HUES64 (cell line): ENCODE results near the gene FXYD5.

Experiments used
- H3K27ac ChIP-seq: 2 replicates; pipeline ENCODE4 v1.7.0; 2013; ENCODE audit warnings: low read depth, low read length, inconsistent platforms
- H3K27me3 ChIP-seq: 2 replicates; pipeline ENCODE4 v1.6.1; 2013; ENCODE audit warnings: mild to moderate bottlenecking, low read length; ENCODE audit not compliant: insufficient read depth
- H3K36me3 ChIP-seq: 2 replicates; pipeline ENCODE4 v1.6.1; 2013; ENCODE audit warnings: mild to moderate bottlenecking, low read length; ENCODE audit not compliant: insufficient read depth
- H3K4me1 ChIP-seq: 2 replicates; pipeline ENCODE4 v1.6.1; 2013; ENCODE audit warnings: mild to moderate bottlenecking, low read length, moderate library complexity; ENCODE audit not compliant: insufficient read depth
- H3K4me3 ChIP-seq: 2 replicates; pipeline ENCODE4 v1.5.1; 2013; ENCODE audit warnings: mild to moderate bottlenecking, low read length, moderate library complexity
- H3K9ac ChIP-seq: 2 replicates; pipeline ENCODE4 v1.6.1; 2013; ENCODE audit warnings: mild to moderate bottlenecking, low read depth, low read length
- H3K9me3 ChIP-seq: 2 replicates; pipeline ENCODE4 v1.6.1; 2013; ENCODE audit warnings: low read depth, low read length; ENCODE audit not compliant: insufficient read depth
- WGBS: fragments of 150-250, 120-280 bp; methylation state at CpG from one replicate; pipeline ENCODE4 v1.1.7; 2013; ENCODE audit warnings: missing lambda C conversion rate; 5-methylcytosine and 5-hydroxymethylcytosine counted together

The FXYD5 gene

GRCh38 chr19:35130761-35131720 is 23.5 kb upstream of the FXYD5 start:
- no peak overlapping the region for H3K27ac ChIP-seq
- peaks cover 3% of the 10 kb centered on the region; the same call in 1 of the 2 replicates for H3K4me1 ChIP-seq
- 90% methylated on average over 31 of the region's 31 CpGs for WGBS
- no peak overlapping the region for H3K4me3 ChIP-seq
- no peaks in the 10 kb centered on the region for H3K9me3 ChIP-seq
- no peaks in the 10 kb centered on the region for H3K36me3 ChIP-seq
- H3K27me3 ChIP-seq, result no peaks in the 10 kb centered on the region
- H3K9ac ChIP-seq, result no peak overlapping the region

- no peaks in the 10 kb centered on the region for H3K36me3 ChIP-seq
- H3K9ac ChIP-seq, result no peak overlapping the region
- H3K4me3 ChIP-seq, result no peak overlapping the region
- H3K9me3 ChIP-seq, result no peaks in the 10 kb centered on the region
- peaks cover 3% of the 10 kb centered on the region; the same call in 1 of the 2 replicates for H3K4me1 ChIP-seq
- H3K27ac ChIP-seq, result no peak overlapping the region
- no peaks in the 10 kb centered on the region for H3K27me3 ChIP-seq
Observed at GRCh38 chr19:35132254-35132653, 22.3 kb upstream of the FXYD5 start.

- Histone ChIP-seq H3K36me3 (no peaks in the 10 kb centered on the region), H3K4me3 (no peak overlapping the region), H3K9ac (no peak overlapping the region), H3K9me3 (no peaks in the 10 kb centered on the region), H3K27me3 (no peaks in the 10 kb centered on the region), H3K27ac (no peak overlapping the region), H3K4me1 (peaks cover 3% of the 10 kb centered on the region; the same call in 1 of the 2 replicates)
- 90% methylated on average over 11 of the region's 11 CpGs for WGBS
Observed at GRCh38 chr19:35133826-35134225, 20.7 kb upstream of the FXYD5 start.

GRCh38 chr19:35134601-35135242 is 19.8 kb upstream of the FXYD5 start, which contains the start of gene LGI4:
TSS of gene LGI4 (minus strand) at chr19:35135059. CDS start at chr19:35134680, 379 bp downstream.
- Histone ChIP-seq H3K27me3 (no peaks in the 10 kb centered on the region), H3K36me3 (no peaks in the 10 kb centered on the region), H3K4me3 (peak within 1 kb of the TSS; percentile 27), H3K9me3 (no peaks in the 10 kb centered on the region), H3K9ac (no peak within 1 kb of the TSS), H3K27ac (no peak within 1 kb of the TSS), H3K4me1 (peaks cover 3% of the 10 kb centered on the region; the same call in 1 of the 2 replicates)
- WGBS, result 42% methylated on average over 9 of the region's 15 CpGs

GRCh38 chr19:35135389-35135909 is 19.1 kb upstream of the FXYD5 start:
- peaks cover 3% of the 10 kb centered on the region; the same call in 1 of the 2 replicates for H3K4me1 ChIP-seq
- H3K27ac ChIP-seq, result no peak overlapping the region
- H3K9me3 ChIP-seq, result no peaks in the 10 kb centered on the region
- H3K36me3 ChIP-seq, result no peaks in the 10 kb centered on the region
- 0% methylated on average over 5 of the region's 7 CpGs for WGBS
- H3K9ac ChIP-seq, result no peak overlapping the region
- H3K27me3 ChIP-seq, result no peaks in the 10 kb centered on the region
- H3K4me3 ChIP-seq, result peak overlapping the region; percentile 27

GRCh38 chr19:35136231-35136630 is 18.3 kb upstream of the FXYD5 start:
- Histone ChIP-seq H3K9me3 (no peaks in the 10 kb centered on the region), H3K4me3 (no peak overlapping the region), H3K9ac (no peak overlapping the region), H3K4me1 (peaks cover 3% of the 10 kb centered on the region; the same call in 1 of the 2 replicates), H3K27ac (no peak overlapping the region), H3K36me3 (no peaks in the 10 kb centered on the region), H3K27me3 (no peaks in the 10 kb centered on the region)
- 87% methylated on average over 11 of the region's 11 CpGs for WGBS

- Histone ChIP-seq H3K9me3 (no peaks in the 10 kb centered on the region), H3K4me1 (peaks cover 3% of the 10 kb centered on the region; the same call in 1 of the 2 replicates), H3K27me3 (peaks cover 8% of the 10 kb centered on the region), H3K9ac (no peak overlapping the region), H3K27ac (no peak overlapping the region), H3K4me3 (no peak overlapping the region), H3K36me3 (no peaks in the 10 kb centered on the region)
- 91% methylated on average over 9 of the region's 9 CpGs for WGBS
Observed at GRCh38 chr19:35136977-35137702, 17.4 kb upstream of the FXYD5 start.

- Histone ChIP-seq H3K9me3 (no peaks in the 10 kb centered on the region), H3K4me3 (no peak within 1 kb of the TSS), H3K4me1 (peaks cover 3% of the 10 kb centered on the region; the same call in 1 of the 2 replicates), H3K9ac (no peak within 1 kb of the TSS), H3K36me3 (no peaks in the 10 kb centered on the region), H3K27me3 (peaks cover 17% of the 10 kb centered on the region), H3K27ac (no peak within 1 kb of the TSS)
- 78% methylated on average over 16 of the region's 18 CpGs for WGBS
Observed at GRCh38 chr19:35138305-35138892, 16.1 kb upstream of the FXYD5 start, which contains the start of gene FXYD1. TSS of gene FXYD1 (plus strand) at chr19:35138824. CDS start at chr19:35140080, 1,256 bp downstream.

GRCh38 chr19:35140207-35140961 is 14.2 kb upstream of the FXYD5 start:
- WGBS, result 79% methylated on average over 12 of the region's 12 CpGs
- no peaks in the 10 kb centered on the region for H3K36me3 ChIP-seq

More at GRCh38 chr19:35140207-35140961, 14.2 kb upstream of the FXYD5 start:
- H3K27ac ChIP-seq, result no peak overlapping the region
- H3K4me1 ChIP-seq, result peaks cover 6% of the 10 kb centered on the region; the same call in 1 of the 2 replicates
- H3K9ac ChIP-seq, result no peak overlapping the region
- no peaks in the 10 kb centered on the region for H3K9me3 ChIP-seq
- no peak overlapping the region for H3K4me3 ChIP-seq
- peaks cover 35% of the 10 kb centered on the region for H3K27me3 ChIP-seq
